IMR-90 (cell line): Measurements from ENCODE around the gene ELOVL2. TPM values are rescaled to one million over a fixed set of nuclear protein-coding genes. Genes with fewer than 3 reads are reported as not detected.

Source experiments
- ATAC-seq: fragments of 200-7000 bp; cut with Tn5 transposase; 2 replicates; pipeline ENCODE4 v1.9.1; 2020; ENCODE audit warnings: low read depth, mild to moderate bottlenecking, moderate library complexity
- BruUV-seq: library from RNA; stranded (reverse); fragments of 400-500 nt; replicated peaks from 2 replicates; lab custom pipeline; 2021; lab: Mats Ljungman, UMichigan
- CTCF ChIA-PET: fragments of 300-600 bp; formaldehyde crosslinking; extraction: SDS; loops from one replicate; lab custom pipeline; 2021; ENCODE audit warnings: antibody characterized with exemption; lab: Yijun Ruan, JAX
- POLR2A ChIA-PET: fragments of 300-600 bp; sonication (Branson Sonifier 250); formaldehyde crosslinking; loops from one replicate; lab custom pipeline; 2022; ENCODE audit warnings: antibody characterized with exemption; ENCODE audit not compliant: unreplicated experiment; lab: Charles Lee
- DNase-seq: peaks from one replicate; pipeline ENCODE4 v3.0.0; 2013
- H2AFZ ChIP-seq: replicated peaks from 2 replicates; pipeline ENCODE3; 2013; ENCODE audit warnings: low read length, mild to moderate bottlenecking; ENCODE audit not compliant: poor library complexity
- H2AK5ac ChIP-seq: 2 replicates; pipeline ENCODE4 v1.6.1; 2013; ENCODE audit warnings: low read depth, low read length, inconsistent platforms
- H2AK9ac ChIP-seq: replicated peaks from 2 replicates; pipeline ENCODE3; 2013; ENCODE audit warnings: mild to moderate bottlenecking, low read depth, low read length, moderate library complexity; ENCODE audit not compliant: poor library complexity
- H2BK120ac ChIP-seq: 2 replicates; pipeline ENCODE4 v1.6.1; 2013; ENCODE audit warnings: low read depth, low read length, inconsistent platforms
- H2BK15ac ChIP-seq: 3 replicates; pipeline ENCODE4 v1.6.1; 2013; ENCODE audit warnings: low read depth, low read length, inconsistent platforms
- H2BK20ac ChIP-seq: 2 replicates; pipeline ENCODE4 v1.6.1; 2013; ENCODE audit warnings: low read depth, mild to moderate bottlenecking, inconsistent platforms, low read length, moderate library complexity
- H2BK5ac ChIP-seq: 2 replicates; pipeline ENCODE4 v1.6.1; 2013; ENCODE audit warnings: mild to moderate bottlenecking, low read depth, low read length, inconsistent platforms; ENCODE audit not compliant: poor library complexity, severe bottlenecking
- H3K14ac ChIP-seq: replicated peaks from 2 replicates; pipeline ENCODE4 v1.6.1; 2013; ENCODE audit warnings: low read depth, low read length, inconsistent platforms
- H3K18ac ChIP-seq: 2 replicates; pipeline ENCODE4 v1.6.1; 2013; ENCODE audit warnings: low read depth, low read length, control low read depth
- H3K23ac ChIP-seq: 2 replicates; pipeline ENCODE4 v1.6.1; 2013; ENCODE audit warnings: low read depth, low read length, inconsistent platforms
- H3K27ac ChIP-seq: 2 replicates; pipeline ENCODE4 v1.5.1; 2013; ENCODE audit warnings: mild to moderate bottlenecking, control low read depth, low read length; ENCODE audit not compliant: insufficient read depth
- H3K27me3 ChIP-seq: 2 replicates; pipeline ENCODE4 v1.6.1; 2013; ENCODE audit warnings: low read length; ENCODE audit not compliant: control insufficient read depth, insufficient read depth
- H3K36me3 ChIP-seq: 2 replicates; pipeline ENCODE4 v1.6.1; 2013; ENCODE audit warnings: low read length, mixed read lengths; ENCODE audit not compliant: control insufficient read depth, insufficient read depth
- H3K4ac ChIP-seq: 2 replicates; pipeline ENCODE4 v1.6.1; 2013; ENCODE audit warnings: low read depth, low read length, inconsistent platforms
- H3K4me1 ChIP-seq: 2 replicates; pipeline ENCODE4 v1.6.1; 2013; ENCODE audit warnings: low read length, mixed read lengths; ENCODE audit not compliant: control insufficient read depth, insufficient read depth
- H3K4me2 ChIP-seq: 2 replicates; pipeline ENCODE4 v1.6.1; 2013; ENCODE audit warnings: low read depth, mild to moderate bottlenecking, control low read depth, low read length, moderate library complexity
- H3K4me3 ChIP-seq: 2 replicates; pipeline ENCODE4 v1.5.1; 2013; ENCODE audit warnings: low read depth, mild to moderate bottlenecking, control low read depth, low read length, moderate library complexity; ENCODE audit not compliant: insufficient read depth
- H3K56ac ChIP-seq: 2 replicates; pipeline ENCODE4 v1.6.1; 2013; ENCODE audit warnings: low read length, inconsistent platforms; ENCODE audit not compliant: insufficient read depth; ENCODE audit errors: extremely low read depth
- H3K79me1 ChIP-seq, 2 experiments: 2 replicates each; pipeline ENCODE4 v1.6.1; 2013; ENCODE audit warnings: low read length in 2 of 2, inconsistent platforms in 1 of 2, low read depth in 1 of 2
- H3K9ac ChIP-seq: 2 replicates; pipeline ENCODE4 v1.6.1; 2013; ENCODE audit warnings: low read depth, low read length, control low read depth
- H3K9me1 ChIP-seq: 2 replicates; pipeline ENCODE4 v1.6.1; 2013; ENCODE audit warnings: low read length, inconsistent platforms; ENCODE audit not compliant: insufficient read depth
- H3K9me3 ChIP-seq: 2 replicates; pipeline ENCODE4 v1.6.1; 2013; ENCODE audit warnings: low read length; ENCODE audit not compliant: control insufficient read depth, insufficient read depth
- H4K20me1 ChIP-seq: 2 replicates; pipeline ENCODE4 v1.6.1; 2013; ENCODE audit warnings: low read length, inconsistent platforms; ENCODE audit not compliant: insufficient read depth
- H4K5ac ChIP-seq: 2 replicates; pipeline ENCODE4 v1.6.1; 2013; ENCODE audit warnings: mild to moderate bottlenecking, low read depth, low read length, control low read depth
- H4K8ac ChIP-seq, 2 experiments: 2 replicates each; pipeline ENCODE4 v1.6.1; 2013; ENCODE audit warnings: low read depth in 2 of 2, low read length in 2 of 2, control low read depth in 1 of 2, inconsistent platforms in 1 of 2
- H4K91ac ChIP-seq: 2 replicates; pipeline ENCODE4 v1.6.1; 2013; ENCODE audit warnings: low read depth, low read length, inconsistent platforms; ENCODE audit not compliant: insufficient read depth
- NFE2L2 ChIP-seq: fragments of 150-350 bp; IDR thresholded peaks from 2 replicates; pipeline ENCODE4 v1.6.1; 2016; ENCODE audit warnings: low read depth, mild to moderate bottlenecking, low read length
- RCOR1 ChIP-seq: IDR thresholded peaks from 2 replicates; pipeline ENCODE4 v1.6.1; 2012; ENCODE audit warnings: mild to moderate bottlenecking, low read length, improper control_type of control experiment; ENCODE audit not compliant: insufficient replicate concordance
- RFX5 ChIP-seq: IDR thresholded peaks from 2 replicates; pipeline ENCODE4 v1.8.0; 2012; ENCODE audit warnings: low read depth, mild to moderate bottlenecking, low read length, moderate library complexity
- SMC3 ChIP-seq: fragments of 150-350 bp; IDR thresholded peaks from 2 replicates; pipeline ENCODE4 v1.6.1; 2016; ENCODE audit warnings: low read depth, mild to moderate bottlenecking, antibody characterized with exemption, low read length, moderate library complexity
- USF2 ChIP-seq: fragments of 150-350 bp; IDR thresholded peaks from 2 replicates; pipeline ENCODE4 v1.6.1; 2017; ENCODE audit warnings: mild to moderate bottlenecking, antibody characterized with exemption, low read length, low read depth
- WGBS, 2 experiments: methylation state at CpG; one replicate each; pipeline versions ENCODE4 v1.1.5 to v1.1.7; 2013; ENCODE audit warnings: missing lambda C conversion rate in 2 of 2; ENCODE audit not compliant: insufficient read length in 1 of 2; ENCODE audit errors: extremely low coverage in 2 of 2; 5-methylcytosine and 5-hydroxymethylcytosine counted together
- dilution Hi-C: fragments of 300-500 bp; cut with HindIII; formaldehyde crosslinking; loops from one replicate; pipeline ENCODE4 v1.14.3; 2018; ENCODE audit warnings: low sequenced_read_pairs; ENCODE audit not compliant: unreplicated experiment
- in situ Hi-C: fragments of 300-500 bp; cut with MboI; formaldehyde crosslinking; loops from 3 replicates; pipeline ENCODE4 v1.14.3; 2019; ENCODE audit warnings: low sequenced_read_pairs, inconsistent platforms, mixed read lengths
- intact Hi-C: fragments of 100-400 bp; cut with micrococcal nuclease; formaldehyde crosslinking; loops from 2 replicates; pipeline ENCODE4 v1.10.0; 2022
- polyA plus RNA-seq, 3 experiments: library from polyadenylated mRNA; depleted of rRNA; stranded (reverse); fragments of >200 nt; gene quantifications; 2 replicates each; pipeline ENCODE4 v1.2.3, GENCODE V29; 2012; ENCODE audit warnings: low replicate concordance in 1 of 3
- total RNA-seq: library from RNA; depleted of rRNA; stranded (reverse); fragments of >200 nt; gene quantifications from 2 replicates; pipeline ENCODE4 v1.2.3, GENCODE V29; 2012

ELOVL2 gene
- total and polyA plus RNA-seq, 2 of the 4 experiments (the other 2 are of a cell fraction), result 6.3 to 7.9 TPM

- Histone ChIP-seq H4K20me1 (no peaks in the 10 kb centered on the region), H3K4me3 (no peak overlapping the region), H3K4me1 (peaks cover 6% of the 10 kb centered on the region), H2AK5ac (peak overlapping the region; percentile 92; the same call in 1 of the 2 replicates), H2BK15ac (peak overlapping the region; percentile 82; the same call in 2 of the 3 replicates), H4K5ac (peak overlapping the region; percentile 89), H3K4me2 (peak overlapping the region; percentile 35; the same call in 1 of the 2 replicates), H4K8ac (peak overlapping the region in 1 of 2 experiments; percentile 83; a peak in 3 of 4 replicates), H3K56ac (no peak overlapping the region), H3K9ac (no peak overlapping the region), H3K14ac (peak overlapping the region; percentile 82), H3K4ac (peak overlapping the region; percentile 69), H2BK120ac (peak overlapping the region; percentile 87), H3K18ac (peak overlapping the region; percentile 93), H2BK20ac (peak overlapping the region; percentile 97), H2BK5ac (peak overlapping the region; percentile 86), H3K27ac (peak overlapping the region; percentile 57; the same call in 1 of the 2 replicates), H3K9me3 (peaks cover 8% of the 10 kb centered on the region), H3K9me1 (0 out of 2 replicates have a peak, but pooled peaks cover 4% of the 10 kb centered on the region), H3K23ac (no peak overlapping the region), H3K36me3 (no peaks in the 10 kb centered on the region), H3K79me1 (no peaks in the 10 kb centered on the region), H2AK9ac (peak overlapping the region; percentile 60), H3K27me3 (no peaks in the 10 kb centered on the region), H4K91ac (peak overlapping the region; percentile 93), H2AFZ (peak overlapping the region; percentile 83)
- intact Hi-C loops, result no loop called here
- ChIA-PET CTCF (interaction anchor here (1.7 kb wide), 1 partner anchor 14 kb away, joined by 7 read pairs; no protein-coding TSS in a partner anchor), POLR2A (no interaction called here)
- ATAC-seq (peak; percentile 99), DNase-seq (peak; percentile 95)
- TF ChIP-seq RCOR1 (no peak), SMC3 (no peak), RFX5 (no peak), NFE2L2 (peak; percentile 58; the same call in 1 of the 2 replicates), USF2 (peak; percentile 10; the same call in 1 of the 2 replicates)
- dilution Hi-C loops, result no loop called here
- in situ Hi-C loops, result no loop called here
- WGBS, 2 experiments, result 60% methylated on average over 1 of the region's 2 CpGs; no CpG with 5 or more reads in 1 of the 2 experiments
- no TSS peak for BruUV-seq
Observed at GRCh38 chr6:10968776-10969175, 75.3 kb downstream of the ELOVL2 start.
